Activated B cell treated with CpG ODN at 0.5 μM for 24 hours (primary cell): ENCODE measurements around the gene SCN2B. TPM values are rescaled to one million over a fixed set of nuclear protein-coding genes. Genes with fewer than 3 reads are reported as not detected.
"Not testable (repeated sequence)": the region's sequence is repeated elsewhere in the genome, so short reads cannot be mapped to it uniquely, and the experiment has no call there.

ENCODE experiments used
- ATAC-seq: fragments of 200-7000 bp; cut with Tn5 transposase; one replicate; pipeline ENCODE4 v1.10.0; 2021; ENCODE audit warnings: low read depth, mild to moderate bottlenecking, moderate library complexity
- CTCF ChIA-PET: fragments of 350-600 bp; sonication (Branson Sonifier 250); formaldehyde crosslinking; loops from one replicate; lab custom pipeline; 2021; ENCODE audit warnings: antibody characterized with exemption; lab: Charles Lee
- POLR2A ChIA-PET: fragments of 350-600 bp; sonication (Branson Sonifier 250); formaldehyde crosslinking; loops from one replicate; lab custom pipeline; 2021; ENCODE audit warnings: antibody characterized with exemption; lab: Charles Lee
- DNase-seq: peaks from one replicate; pipeline ENCODE4 v3.0.0; 2022
- H3K27ac Mint-ChIP-seq: one replicate; pipeline ENCODE4 v1.8.0; 2020; ENCODE audit warnings: mixed read lengths
- H3K27me3 Mint-ChIP-seq: one replicate; pipeline ENCODE4 v1.8.0; 2021; ENCODE audit warnings: mixed read lengths
- H3K36me3 Mint-ChIP-seq: one replicate; pipeline ENCODE4 v1.8.0; 2021; ENCODE audit warnings: low read depth, mixed read lengths
- H3K4me1 Mint-ChIP-seq: one replicate; pipeline ENCODE4 v1.8.0; 2021; ENCODE audit warnings: mixed read lengths
- H3K4me3 Mint-ChIP-seq: one replicate; pipeline ENCODE4 v1.8.0; 2020; ENCODE audit warnings: mild to moderate bottlenecking, mixed read lengths
- H3K9me3 Mint-ChIP-seq: one replicate; pipeline ENCODE4 v1.8.0; 2020; ENCODE audit warnings: mixed read lengths
- CTCF ChIP-seq: fragments of 200-600 bp; IDR thresholded peaks from one replicate; pipeline ENCODE4 v1.8.0; 2022; ENCODE audit warnings: antibody characterized with exemption, mild to moderate bottlenecking
- intact Hi-C: fragments of 100-400 bp; cut with micrococcal nuclease; formaldehyde crosslinking; loops from one replicate; pipeline ENCODE4 v1.15.1; 2024
- total RNA-seq: library from RNA; stranded (reverse); gene quantifications from 2 replicates; pipeline ENCODE4 v1.2.3, GENCODE V29; 2022

SCN2B gene
- total RNA-seq, 1 donor from 2014 or later, result not detected

GRCh38 chr11:118186346-118187107, 10.1 kb upstream of the SCN2B start:
- CTCF ChIA-PET, result no interaction called here
- intact Hi-C loops, result no loop called here
- H3K4me3 Mint-ChIP-seq, result no peak overlapping the region
- POLR2A ChIA-PET, result no interaction called here
- no peak for TF ChIP-seq CTCF
- DNase-seq (no peak), ATAC-seq (no peak)
- H3K4me1 Mint-ChIP-seq, result no peaks in the 10 kb centered on the region
- H3K9me3 Mint-ChIP-seq, result peaks cover 4% of the 10 kb centered on the region
- no peak overlapping the region for H3K27ac Mint-ChIP-seq
- H3K27me3 Mint-ChIP-seq, result peaks cover 28% of the 10 kb centered on the region
- H3K36me3 Mint-ChIP-seq, result peaks cover 2% of the 10 kb centered on the region

GRCh38 chr11:118184784-118185579, 8.5 kb upstream of the SCN2B start:
- no peaks in the 10 kb centered on the region for H3K4me1 Mint-ChIP-seq
- TF ChIP-seq CTCF, result no peak

GRCh38 chr11:118183691-118184090, 7.3 kb upstream of the SCN2B start:
- CTCF ChIA-PET, H3K4me1 Mint-ChIP-seq, intact Hi-C loops, ATAC-seq, H3K4me3 Mint-ChIP-seq, H3K9me3 Mint-ChIP-seq, H3K27ac Mint-ChIP-seq, DNase-seq, H3K36me3 Mint-ChIP-seq: not testable (repeated sequence)
- POLR2A ChIA-PET, result interaction anchor here (0.6 kb wide), 1 partner anchor 364 kb away, joined by 4 read pairs; no protein-coding TSS in a partner anchor
- H3K27me3 Mint-ChIP-seq, result peaks cover 28% of the 10 kb centered on the region

More at GRCh38 chr11:118184784-118185579, 8.5 kb upstream of the SCN2B start:
- Mint-ChIP-seq H3K9me3 (no peaks in the 10 kb centered on the region), H3K27ac (no peak overlapping the region), H3K36me3 (no peaks in the 10 kb centered on the region), H3K27me3 (peaks cover 27% of the 10 kb centered on the region), H3K4me3 (no peak overlapping the region)
- DNase-seq (no peak), ATAC-seq (no peak)
- ChIA-PET POLR2A (interaction anchor here (0.7 kb wide), 1 partner anchor 51 kb away, joined by 3 read pairs; no protein-coding TSS in a partner anchor), CTCF (interaction anchor here (0.9 to 1.1 kb wide), 2 partner anchors 13 to 14 kb away, joined by 3 read pairs; no protein-coding TSS in a partner anchor)
- intact Hi-C loops, result no loop called here

- Mint-ChIP-seq H3K4me3 (no peak overlapping the region), H3K36me3 (no peaks in the 10 kb centered on the region), H3K27me3 (peaks cover 17% of the 10 kb centered on the region), H3K27ac (no peak overlapping the region), H3K4me1 (no peaks in the 10 kb centered on the region), H3K9me3 (no peaks in the 10 kb centered on the region)
- no peak for DNase-seq
- ChIA-PET CTCF (interaction anchor here (0.9 kb wide), 1 partner anchor 18 kb away, joined by 3 read pairs; no protein-coding TSS in a partner anchor), POLR2A (no interaction called here)
- no peak for TF ChIP-seq CTCF
- no peak for ATAC-seq
- intact Hi-C loops, result no loop called here
Measured at GRCh38 chr11:118180300-118180703, 3.9 kb upstream of the SCN2B start.

- intact Hi-C loops, result no loop called here
- ChIA-PET POLR2A (no interaction called here), CTCF (no interaction called here)
- no peaks in the 10 kb centered on the region for H3K9me3 Mint-ChIP-seq
- no peaks in the 10 kb centered on the region for H3K36me3 Mint-ChIP-seq
- no peak for ATAC-seq
- H3K4me1 Mint-ChIP-seq, result no peaks in the 10 kb centered on the region
- no peak overlapping the region for H3K4me3 Mint-ChIP-seq
- H3K27ac Mint-ChIP-seq, result no peak overlapping the region
- DNase-seq, result no peak
- H3K27me3 Mint-ChIP-seq, result peaks cover 18% of the 10 kb centered on the region
- TF ChIP-seq CTCF, result no peak
Measured at GRCh38 chr11:118176778-118177134, 317 bp upstream of the SCN2B start.
